H1 (cell line): Measurements from ENCODE around the gene GJC2.

ENCODE experiments used
- ATF2 ChIP-seq: IDR thresholded peaks from 2 replicates; pipeline ENCODE4 v1.6.1; 2012; ENCODE audit warnings: low read length, inconsistent platforms
- CEBPB ChIP-seq: IDR thresholded peaks from 2 replicates; pipeline ENCODE4 v1.6.1; 2012; ENCODE audit warnings: low read depth, low read length
- CTCF ChIP-seq, 3 experiments: IDR thresholded peaks; 1 replicate in 2 of 3; 2 replicates in 1 of 3; pipeline versions ENCODE4 v1.5.1 to v1.6.1; 2011; ENCODE audit warnings: low read length in 3 of 3, mild to moderate bottlenecking in 3 of 3, inconsistent platforms in 2 of 3, low read depth in 1 of 3, moderate library complexity in 1 of 3; ENCODE audit not compliant: insufficient read depth in 1 of 3; ENCODE audit errors: control extremely low read depth in 1 of 3
- MAX ChIP-seq: IDR thresholded peaks from 2 replicates; pipeline ENCODE4 v1.6.1; 2012; ENCODE audit warnings: inconsistent platforms
- POLR2A ChIP-seq, 2 experiments: IDR thresholded peaks; 1 replicate in 1 of 2; 2 replicates in 1 of 2; pipeline ENCODE4 v1.6.1; 2011; ENCODE audit warnings: low read depth in 2 of 2, low read length in 2 of 2, mild to moderate bottlenecking in 2 of 2; ENCODE audit errors: control extremely low read depth in 1 of 2
- SIN3A ChIP-seq, 2 experiments: IDR thresholded peaks in 1 of 2; conservative IDR thresholded peaks in 1 of 2; 2 replicates each; pipeline ENCODE4 v1.6.1; 2011 to 2012; ENCODE audit warnings: low read length in 2 of 2, improper control_type of control experiment in 1 of 2, low read depth in 1 of 2, mild to moderate bottlenecking in 1 of 2

GRCh38 chr1:228122921-228123441 is 26.7 kb upstream of the GJC2 start:
- TF ChIP-seq CTCF (IDR thresholded peaks at IDR 0.05; ENCODE audit: control extremely low read depth in 1 of 3, insufficient read depth in 1 of 3, low read depth in 1 of 3, low read length in 3 of 3): no peak
- no peak for TF ChIP-seq SIN3A (conservative IDR thresholded peaks at IDR 0.05 in 1 of 2, IDR thresholded peaks at IDR 0.05 in 1 of 2; ENCODE audit: low read depth in 1 of 2, low read length in 2 of 2)
- no peak for TF ChIP-seq CEBPB
- TF ChIP-seq POLR2A (IDR thresholded peaks at IDR 0.05; ENCODE audit: control extremely low read depth in 1 of 2, low read depth in 2 of 2, low read length in 2 of 2): no peak
- no peak for TF ChIP-seq MAX
- no peak for TF ChIP-seq ATF2
